Smooth muscle cell (in vitro differentiated cells): ENCODE data around the gene PRR33. TPM values are rescaled to one million over a fixed set of nuclear protein-coding genes. Genes with fewer than 3 reads are reported as not detected.

ENCODE experiments used
- DNase-seq: peaks from one replicate; lab custom pipeline; 2025; ENCODE audit not compliant: unreplicated experiment; lab: John Stamatoyannopoulos, UW
- H2AFZ ChIP-seq: fragments of 200-600 bp; sonication (generic); 2 replicates; pipeline ENCODE4 v1.6.0; 2016; ENCODE audit warnings: antibody characterized with exemption, low read depth, mild to moderate bottlenecking
- H3F3A ChIP-seq: fragments of 200-600 bp; sonication (generic); 2 replicates; pipeline ENCODE4 v1.6.0; 2017; ENCODE audit warnings: antibody characterized with exemption, low read depth
- H3K27ac ChIP-seq: fragments of 200-600 bp; sonication (generic); 2 replicates; pipeline ENCODE4 v1.5.1; 2016; ENCODE audit warnings: low read depth, mild to moderate bottlenecking
- H3K27me3 ChIP-seq: fragments of 200-600 bp; sonication (generic); 2 replicates; pipeline ENCODE4 v1.6.1; 2016; ENCODE audit warnings: low read depth, mild to moderate bottlenecking
- H3K36me3 ChIP-seq: fragments of 200-600 bp; sonication (generic); 2 replicates; pipeline ENCODE4 v1.5.1; 2016; ENCODE audit warnings: low read depth
- H3K4me1 ChIP-seq: fragments of 200-600 bp; sonication (generic); 2 replicates; pipeline ENCODE4 v1.5.1; 2016; ENCODE audit warnings: low read depth
- H3K4me2 ChIP-seq: fragments of 200-600 bp; sonication (generic); 2 replicates; pipeline ENCODE4 v1.6.0; 2016; ENCODE audit warnings: mild to moderate bottlenecking
- H3K4me3 ChIP-seq: fragments of 200-600 bp; sonication (generic); 2 replicates; pipeline ENCODE4 v1.5.1; 2016; ENCODE audit warnings: mild to moderate bottlenecking
- H3K79me2 ChIP-seq: fragments of 200-600 bp; sonication (generic); 2 replicates; pipeline ENCODE4 v1.6.0; 2016; ENCODE audit warnings: low read depth, mild to moderate bottlenecking
- H3K9ac ChIP-seq: fragments of 200-600 bp; sonication (generic); 2 replicates; pipeline ENCODE4 v1.6.0; 2016; ENCODE audit warnings: low read depth
- H3K9me3 ChIP-seq: fragments of 200-600 bp; sonication (generic); replicated peaks from 2 replicates; pipeline ENCODE4 v1.5.1; 2016; ENCODE audit warnings: low read depth
- H4K20me1 ChIP-seq: fragments of 200-600 bp; sonication (generic); 2 replicates; pipeline ENCODE4 v1.6.0; 2016; ENCODE audit warnings: low read depth
- WGBS: methylation state at CpG from one replicate; pipeline ENCODE4 v1.1.7; 2016; ENCODE audit warnings: low lambda C conversion rate; 5-methylcytosine and 5-hydroxymethylcytosine counted together
- polyA plus RNA-seq: library from polyadenylated mRNA; unstranded; fragments of >200 nt; fragmentation: Nextera tagmentation; extraction: Ambion mirVana; gene quantifications from 2 replicates; pipeline ENCODE4 v1.2.1, GENCODE V29; 2016
- total RNA-seq: library from RNA; depleted of rRNA; stranded (reverse); fragments of >200 nt; gene quantifications from 2 replicates; pipeline ENCODE4 v1.2.3, GENCODE V29; 2014
- TF ChIP-seq, protein P1 (sequence below): fragments of 200-600 bp; sonication (generic); IDR thresholded peaks from 2 replicates; pipeline ENCODE4 v1.5.1; 2017; ENCODE audit warnings: borderline replicate concordance, mild to moderate bottlenecking, antibody characterized with exemption; ENCODE audit not compliant: insufficient read depth, poor library complexity, severe bottlenecking

The PRR33 gene
- total and polyA plus RNA-seq, 2 experiments from 2014 or later, result not detected

DNA sequence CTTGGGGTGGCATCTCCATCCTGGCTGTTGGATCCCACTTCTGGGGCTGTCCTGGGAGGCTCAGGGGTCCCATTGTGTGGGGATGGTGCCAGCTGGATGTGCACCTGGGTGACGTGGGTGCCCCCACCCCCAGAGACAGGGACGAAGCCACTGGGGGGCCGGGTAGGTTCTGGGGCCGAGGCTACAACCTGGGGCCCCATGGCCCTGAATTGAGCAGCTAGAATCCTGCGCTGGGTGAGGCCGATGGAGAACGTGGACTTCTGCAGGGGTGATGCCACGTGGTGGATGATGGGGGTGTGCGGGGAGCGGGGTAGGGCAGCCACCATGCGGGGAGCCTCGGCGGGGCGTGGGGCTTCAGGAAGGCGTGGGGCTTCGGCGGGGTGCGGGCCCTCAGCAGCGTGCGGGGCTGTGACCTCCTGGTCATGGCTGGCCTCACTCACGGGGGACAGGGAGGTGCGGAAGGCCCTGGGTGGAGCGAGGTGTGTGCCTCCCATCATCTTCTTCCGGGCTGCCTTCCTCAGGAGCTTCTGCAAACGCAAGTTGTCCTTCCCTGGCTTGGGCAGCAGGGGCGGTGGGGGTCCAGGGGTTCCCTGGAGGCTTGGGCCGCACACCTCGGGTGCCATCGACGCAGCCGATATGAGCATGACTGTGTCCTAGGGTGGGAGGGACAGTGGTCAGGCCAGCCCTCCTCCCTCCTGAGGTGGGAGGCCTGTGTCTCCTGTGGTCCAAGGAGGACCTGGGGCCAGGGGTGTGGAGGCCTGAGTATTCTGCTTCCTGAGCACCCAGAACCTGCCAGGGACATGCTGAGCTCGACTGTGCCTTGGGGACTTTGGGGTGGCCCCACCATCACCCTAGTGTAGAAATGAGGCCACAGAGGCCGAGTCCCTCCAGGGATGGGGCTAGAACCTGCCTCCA, 1.5 kb downstream of the PRR33 start:
- no peak for DNase-seq
- peaks cover 5% of the 10 kb centered on the region for H3F3A ChIP-seq
- no peak overlapping the region for H3K4me3 ChIP-seq
- no peak overlapping the region for H3K4me2 ChIP-seq
- H3K9me3 ChIP-seq, result no peaks in the 10 kb centered on the region
- H3K79me2 ChIP-seq, result no peaks in the 10 kb centered on the region
- no peak overlapping the region for H2AFZ ChIP-seq
- H3K4me1 ChIP-seq, result no peaks in the 10 kb centered on the region
- no peak overlapping the region for H3K27ac ChIP-seq
- WGBS, result 94% methylated on average over 22 of the region's 33 CpGs
- H3K36me3 ChIP-seq, result no peaks in the 10 kb centered on the region
- no peak overlapping the region for H3K9ac ChIP-seq
- no peaks in the 10 kb centered on the region for H3K27me3 ChIP-seq
- TF ChIP-seq, protein P1, sequence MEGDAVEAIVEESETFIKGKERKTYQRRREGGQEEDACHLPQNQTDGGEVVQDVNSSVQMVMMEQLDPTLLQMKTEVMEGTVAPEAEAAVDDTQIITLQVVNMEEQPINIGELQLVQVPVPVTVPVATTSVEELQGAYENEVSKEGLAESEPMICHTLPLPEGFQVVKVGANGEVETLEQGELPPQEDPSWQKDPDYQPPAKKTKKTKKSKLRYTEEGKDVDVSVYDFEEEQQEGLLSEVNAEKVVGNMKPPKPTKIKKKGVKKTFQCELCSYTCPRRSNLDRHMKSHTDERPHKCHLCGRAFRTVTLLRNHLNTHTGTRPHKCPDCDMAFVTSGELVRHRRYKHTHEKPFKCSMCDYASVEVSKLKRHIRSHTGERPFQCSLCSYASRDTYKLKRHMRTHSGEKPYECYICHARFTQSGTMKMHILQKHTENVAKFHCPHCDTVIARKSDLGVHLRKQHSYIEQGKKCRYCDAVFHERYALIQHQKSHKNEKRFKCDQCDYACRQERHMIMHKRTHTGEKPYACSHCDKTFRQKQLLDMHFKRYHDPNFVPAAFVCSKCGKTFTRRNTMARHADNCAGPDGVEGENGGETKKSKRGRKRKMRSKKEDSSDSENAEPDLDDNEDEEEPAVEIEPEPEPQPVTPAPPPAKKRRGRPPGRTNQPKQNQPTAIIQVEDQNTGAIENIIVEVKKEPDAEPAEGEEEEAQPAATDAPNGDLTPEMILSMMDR, result no peak
- no peaks in the 10 kb centered on the region for H4K20me1 ChIP-seq

DNA sequence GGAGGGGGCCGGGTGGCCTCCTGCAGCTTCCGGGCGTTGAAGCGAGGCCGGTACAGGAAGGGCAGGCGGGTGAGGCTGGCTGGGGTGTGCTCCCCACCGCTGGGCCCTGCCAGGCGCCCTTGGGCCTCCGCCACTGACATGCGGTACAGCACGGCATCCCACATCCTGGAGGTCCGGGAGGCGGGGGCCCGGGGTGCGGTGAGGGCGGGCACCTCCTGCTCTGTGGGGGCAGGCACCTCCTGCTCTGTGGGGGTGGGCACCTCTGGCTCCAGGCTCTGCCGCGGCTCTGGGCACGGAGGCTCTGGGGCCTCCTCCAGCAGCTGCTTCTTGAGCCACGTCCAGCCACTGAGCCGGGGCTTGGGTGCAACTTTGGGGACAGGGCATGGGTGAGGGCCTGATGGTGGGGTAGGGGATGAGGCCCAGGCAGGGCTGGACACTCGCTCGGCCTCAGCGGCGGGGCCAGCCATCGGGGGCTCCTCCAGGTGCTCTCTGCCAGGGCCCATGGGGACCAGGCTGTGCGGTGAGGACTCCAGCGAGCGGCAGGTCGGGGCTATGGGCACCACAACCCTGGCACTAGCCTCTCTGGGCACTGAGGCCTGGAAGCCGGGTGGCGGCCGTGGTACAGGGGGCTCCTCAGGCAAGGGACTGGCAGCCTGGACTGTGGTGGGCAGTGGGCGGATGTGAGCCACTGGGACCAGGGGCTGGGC, 2.3 kb downstream of the PRR33 start:
- Histone ChIP-seq H3K79me2 (no peaks in the 10 kb centered on the region), H3K9ac (no peak overlapping the region), H4K20me1 (no peaks in the 10 kb centered on the region), H3K4me3 (no peak overlapping the region), H3K4me2 (no peak overlapping the region), H3K36me3 (no peaks in the 10 kb centered on the region), H2AFZ (no peak overlapping the region), H3K9me3 (no peaks in the 10 kb centered on the region), H3K27me3 (no peaks in the 10 kb centered on the region), H3F3A (peaks cover under 1% of the 10 kb centered on the region), H3K27ac (no peak overlapping the region), H3K4me1 (no peaks in the 10 kb centered on the region)
- no peak for DNase-seq
- TF ChIP-seq, protein P1, result no peak
- 92% methylated on average over 31 of the region's 34 CpGs for WGBS

DNA sequence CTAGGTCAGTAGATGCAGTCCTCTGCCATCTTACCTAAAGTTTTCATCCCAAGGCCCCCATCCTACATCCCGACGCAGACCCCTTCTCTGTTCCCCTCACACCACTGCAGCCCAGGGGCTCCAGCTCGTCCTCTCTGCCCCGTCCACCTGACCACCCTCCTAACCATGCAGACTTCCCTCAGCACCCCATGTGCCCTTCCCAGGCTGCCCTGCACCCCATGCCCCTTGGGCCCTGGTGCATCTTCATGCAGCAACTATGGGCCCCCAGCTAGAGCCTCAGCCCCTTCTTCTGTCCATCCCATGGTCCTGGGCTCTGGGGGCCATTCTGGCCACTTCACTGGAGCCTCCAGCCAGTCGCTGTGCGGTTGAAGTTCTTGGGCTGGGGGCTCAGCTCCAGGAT, 2.9 kb downstream of the PRR33 start:
- Histone ChIP-seq H3F3A (no peaks in the 10 kb centered on the region), H2AFZ (no peak overlapping the region), H3K4me1 (no peaks in the 10 kb centered on the region), H3K36me3 (no peaks in the 10 kb centered on the region), H3K9ac (no peak overlapping the region), H3K9me3 (no peaks in the 10 kb centered on the region), H4K20me1 (no peaks in the 10 kb centered on the region), H3K79me2 (no peaks in the 10 kb centered on the region), H3K27ac (no peak overlapping the region), H3K4me2 (no peak overlapping the region), H3K27me3 (no peaks in the 10 kb centered on the region), H3K4me3 (no peak overlapping the region)
- WGBS, result 100% methylated on average over 6 of the region's 6 CpGs
- TF ChIP-seq, protein P1, result no peak
- no peak for DNase-seq
